ENCODE data around the gene GBF1.

GRCh38 chr10:102416695-102417094, 171.4 kb downstream of the GBF1 start:
- TF ChIP-seq CTCF (IDR thresholded peaks at IDR 0.05; ENCODE audit: poor library complexity): no peak
- no peak for TF ChIP-seq EZH2 (IDR thresholded peaks at IDR 0.05; ENCODE audit: borderline replicate concordance)
- TF ChIP-seq EZH2phosphoT487 (IDR thresholded peaks at IDR 0.05; ENCODE audit: low read depth, severe bottlenecking, unreplicated experiment): no peak

Measured in hepatocyte (in vitro differentiated cells).